Cardiac muscle cell (in vitro differentiated cells and primary cell): Measurements from ENCODE around the gene HS6ST1. TPM values are rescaled to one million over a fixed set of nuclear protein-coding genes. Genes with fewer than 3 reads are reported as not detected.

Experiments
- DNase-seq, 2 donors: peaks; one replicate each; pipeline versions ENCODE4 v3.0.0 to v3.0.0-alpha.2; 2010 to 2017; ENCODE audit warnings: low read depth in 1 of 2, low spot score in 1 of 2
- H3K27ac ChIP-seq: fragments of 200-600 bp; sonication (generic); 2 replicates; pipeline ENCODE4 v1.5.1; 2016
- H3K27me3 ChIP-seq: fragments of 200-600 bp; sonication (generic); 2 replicates; pipeline ENCODE4 v1.6.0; 2016; ENCODE audit warnings: control low read depth
- H3K36me3 ChIP-seq: fragments of 200-600 bp; sonication (generic); 2 replicates; pipeline ENCODE4 v1.5.1; 2016; ENCODE audit warnings: control low read depth
- H3K4me1 ChIP-seq: fragments of 200-600 bp; sonication (generic); 2 replicates; pipeline ENCODE4 v1.8.1; 2017; ENCODE audit warnings: low read depth, mild to moderate bottlenecking, mixed run types
- H3K4me3 ChIP-seq: fragments of 200-600 bp; sonication (generic); 2 replicates; pipeline ENCODE4 v1.5.1; 2016; ENCODE audit warnings: mild to moderate bottlenecking
- H3K9me3 ChIP-seq: fragments of 200-600 bp; sonication (generic); 2 replicates; pipeline ENCODE4 v1.5.1; 2017; ENCODE audit warnings: low read depth, mild to moderate bottlenecking, control low read depth
- polyA plus RNA-seq: library from polyadenylated mRNA; unstranded; fragments of >200 nt; fragmentation: Nextera tagmentation; extraction: Ambion mirVana; gene quantifications from 2 replicates; pipeline ENCODE4 v1.2.1, GENCODE V29; 2016
- total RNA-seq: library from RNA; depleted of rRNA; stranded (reverse); fragments of >200 nt; gene quantifications from 2 replicates; pipeline ENCODE4 v1.2.3, GENCODE V29; 2016
- TF ChIP-seq, protein P1 (sequence below): IDR thresholded peaks from 2 replicates; pipeline ENCODE4 v1.5.1; 2012; ENCODE audit warnings: low read depth, mild to moderate bottlenecking, low read length

The HS6ST1 gene
- total and polyA plus RNA-seq, 2 experiments from 2014 or later, result 22.9 to 24.5 TPM

DNA sequence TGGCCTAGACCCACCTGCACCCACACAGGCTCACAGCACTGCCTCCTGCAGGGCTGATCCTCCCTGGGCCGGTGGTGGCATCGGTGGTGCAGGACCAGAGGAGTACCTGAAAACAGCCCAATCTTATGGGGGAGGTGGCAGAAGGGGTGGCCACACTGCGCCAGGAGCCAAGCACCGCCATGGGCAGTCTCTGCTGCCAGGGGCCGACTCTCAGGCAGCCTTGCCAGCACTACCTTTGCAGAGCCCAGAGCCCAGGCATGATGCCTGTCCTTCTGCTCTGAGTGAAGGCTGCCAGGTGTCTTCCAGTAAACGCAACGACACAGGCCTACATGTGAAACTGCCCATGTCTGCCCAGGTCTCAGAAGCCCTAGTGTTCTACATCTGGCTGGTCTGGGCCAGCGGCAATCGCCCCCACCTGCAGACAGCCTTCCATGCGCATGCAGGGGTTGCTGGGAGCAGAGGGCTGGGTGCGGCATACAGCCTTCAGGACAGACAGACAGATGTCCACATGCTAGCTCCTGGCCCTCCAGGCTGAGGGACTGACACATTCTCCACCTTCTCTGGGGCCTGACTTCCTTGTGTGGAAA, 6.8 kb downstream of the HS6ST1 start:
- TF ChIP-seq, protein P1, sequence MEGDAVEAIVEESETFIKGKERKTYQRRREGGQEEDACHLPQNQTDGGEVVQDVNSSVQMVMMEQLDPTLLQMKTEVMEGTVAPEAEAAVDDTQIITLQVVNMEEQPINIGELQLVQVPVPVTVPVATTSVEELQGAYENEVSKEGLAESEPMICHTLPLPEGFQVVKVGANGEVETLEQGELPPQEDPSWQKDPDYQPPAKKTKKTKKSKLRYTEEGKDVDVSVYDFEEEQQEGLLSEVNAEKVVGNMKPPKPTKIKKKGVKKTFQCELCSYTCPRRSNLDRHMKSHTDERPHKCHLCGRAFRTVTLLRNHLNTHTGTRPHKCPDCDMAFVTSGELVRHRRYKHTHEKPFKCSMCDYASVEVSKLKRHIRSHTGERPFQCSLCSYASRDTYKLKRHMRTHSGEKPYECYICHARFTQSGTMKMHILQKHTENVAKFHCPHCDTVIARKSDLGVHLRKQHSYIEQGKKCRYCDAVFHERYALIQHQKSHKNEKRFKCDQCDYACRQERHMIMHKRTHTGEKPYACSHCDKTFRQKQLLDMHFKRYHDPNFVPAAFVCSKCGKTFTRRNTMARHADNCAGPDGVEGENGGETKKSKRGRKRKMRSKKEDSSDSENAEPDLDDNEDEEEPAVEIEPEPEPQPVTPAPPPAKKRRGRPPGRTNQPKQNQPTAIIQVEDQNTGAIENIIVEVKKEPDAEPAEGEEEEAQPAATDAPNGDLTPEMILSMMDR, result no peak
- Histone ChIP-seq H3K4me3 (no peak overlapping the region), H3K4me1 (peaks cover 9% of the 10 kb centered on the region), H3K27me3 (peaks cover 1% of the 10 kb centered on the region), H3K36me3 (no peaks in the 10 kb centered on the region), H3K27ac (no peak overlapping the region), H3K9me3 (no peaks in the 10 kb centered on the region)
- no peak for DNase-seq

DNA sequence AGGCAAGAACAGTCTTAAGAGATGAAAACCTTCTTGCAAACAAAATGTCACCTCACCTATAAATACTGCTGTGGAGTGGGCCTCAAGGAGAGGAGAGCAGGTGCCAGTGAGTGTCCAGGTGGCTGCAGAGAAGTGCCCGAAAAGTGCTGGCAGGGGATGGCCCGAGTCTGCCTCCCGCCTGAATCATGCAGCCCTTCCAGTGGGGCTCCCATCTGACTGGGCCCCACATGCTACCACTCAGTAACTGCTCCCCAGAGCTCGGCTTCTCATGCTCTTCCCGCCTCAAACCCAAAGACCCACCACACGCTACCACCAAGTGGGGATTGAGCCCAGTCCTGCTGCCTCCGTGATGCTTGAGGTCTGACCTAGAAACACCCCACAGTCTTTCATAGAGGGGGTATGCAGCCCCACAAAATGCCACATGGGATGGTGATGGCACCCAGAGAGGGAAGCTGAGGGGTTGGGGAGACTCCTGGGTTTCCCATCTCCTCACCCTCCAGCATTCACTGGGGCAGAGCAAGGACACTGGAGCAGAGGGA, 7.4 kb downstream of the HS6ST1 start:
- Histone ChIP-seq H3K9me3 (no peaks in the 10 kb centered on the region), H3K36me3 (no peaks in the 10 kb centered on the region), H3K27ac (no peak overlapping the region), H3K4me3 (no peak overlapping the region), H3K4me1 (peaks cover 12% of the 10 kb centered on the region), H3K27me3 (no peaks in the 10 kb centered on the region)
- TF ChIP-seq, protein P1, result no peak
- no peak for DNase-seq

DNA sequence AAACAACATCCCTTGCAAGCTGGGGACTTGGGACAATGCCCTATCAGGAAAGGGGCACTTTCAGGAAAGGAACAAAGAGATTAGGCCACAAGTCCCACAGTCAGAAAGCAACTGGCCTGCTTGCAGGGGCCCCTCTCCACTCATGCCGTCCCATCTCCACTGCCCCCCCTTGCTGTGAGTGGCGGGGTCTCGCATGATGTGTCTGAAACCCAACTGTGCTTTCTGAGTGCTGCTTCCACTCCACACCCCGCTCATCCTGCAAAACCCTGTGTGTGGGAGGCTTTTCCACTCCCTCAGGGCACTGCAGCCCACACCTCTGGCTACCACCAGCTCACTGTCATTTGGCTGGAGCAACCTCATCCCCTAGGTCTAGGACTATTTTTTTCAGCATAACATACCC, 7.9 kb downstream of the HS6ST1 start:
- TF ChIP-seq, protein P1, result no peak
- H3K36me3 ChIP-seq, result no peaks in the 10 kb centered on the region
- no peak overlapping the region for H3K4me3 ChIP-seq
- DNase-seq, result no peak
- H3K9me3 ChIP-seq, result no peaks in the 10 kb centered on the region
- H3K4me1 ChIP-seq, result peaks cover 17% of the 10 kb centered on the region
- no peak overlapping the region for H3K27ac ChIP-seq
- no peaks in the 10 kb centered on the region for H3K27me3 ChIP-seq

DNA sequence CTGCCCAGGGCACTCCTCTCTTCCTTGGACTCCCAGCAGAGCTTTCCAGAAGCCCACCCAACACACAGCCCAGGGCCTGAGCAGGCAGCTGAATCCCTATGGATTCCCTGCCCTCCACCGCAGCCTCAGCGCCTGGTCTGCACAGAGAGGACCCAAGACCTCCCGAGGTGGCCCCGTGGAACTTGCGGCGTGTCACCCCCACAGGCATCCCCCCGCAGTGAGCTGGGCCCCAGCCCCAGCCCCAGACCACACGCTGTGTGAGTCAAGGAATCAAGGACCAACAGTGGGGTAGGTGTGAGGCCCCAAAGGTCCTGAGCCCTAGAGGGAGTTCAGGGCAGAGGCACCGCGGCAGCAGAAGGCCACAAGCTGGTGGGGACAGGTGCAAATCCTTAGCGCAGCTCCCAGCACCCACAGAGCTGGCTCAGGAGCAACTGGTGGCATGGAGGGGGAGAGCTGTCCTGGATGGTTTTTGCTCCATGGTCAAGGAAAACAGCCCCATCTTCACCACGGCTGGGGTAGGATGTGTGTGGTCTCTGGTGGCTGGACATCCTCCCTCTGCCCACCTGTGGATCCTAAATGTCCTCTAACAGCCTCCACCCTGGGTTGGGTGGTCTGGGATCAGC, 8.5 kb downstream of the HS6ST1 start:
- peaks cover 22% of the 10 kb centered on the region for H3K4me1 ChIP-seq
- no peak overlapping the region for H3K4me3 ChIP-seq
- no peak for DNase-seq
- H3K27me3 ChIP-seq, result no peaks in the 10 kb centered on the region
- TF ChIP-seq, protein P1, result no peak
- H3K36me3 ChIP-seq, result no peaks in the 10 kb centered on the region
- no peaks in the 10 kb centered on the region for H3K9me3 ChIP-seq
- no peak overlapping the region for H3K27ac ChIP-seq

GRCh38 chr2:128309280-128310093, 9.2 kb downstream of the HS6ST1 start:
- DNase-seq, result peak in 1 of 2 donors; percentile 41
- no peaks in the 10 kb centered on the region for H3K9me3 ChIP-seq
- TF ChIP-seq, protein P1, result no peak
- no peaks in the 10 kb centered on the region for H3K36me3 ChIP-seq
- H3K27me3 ChIP-seq, result no peaks in the 10 kb centered on the region
- H3K27ac ChIP-seq, result peak overlapping the region; percentile 12
- no peak overlapping the region for H3K4me3 ChIP-seq
- H3K4me1 ChIP-seq, result peaks cover 23% of the 10 kb centered on the region
